ENCODE measurements around the gene ABLIM1.
"Not testable (repeated sequence)": the region's sequence is repeated elsewhere in the genome, so short reads cannot be mapped to it uniquely, and the experiment has no call there.

Gene ABLIM1

GRCh38 chr10:114658175-114658574 is at the start of gene ABLIM1:
Gene ABLIM1, minus strand, starts transcription at chr10:114658275. Its CDS starts 75 bp downstream, at chr10:114658200.
- no peak within 1 kb of the TSS for H3K27ac ChIP-seq (ENCODE audit: low read depth, low read length)
- H3K4me1 ChIP-seq (ENCODE audit: control insufficient read depth in 1 of 2, insufficient read depth in 2 of 2, low read length in 2 of 2), result no peaks in the 10 kb centered on the region
- H3K36me3 ChIP-seq (ENCODE audit: control insufficient read depth in 1 of 2, insufficient read depth in 2 of 2, low read length in 2 of 2), result no peaks in the 10 kb centered on the region
- no peak within 1 kb of the TSS for H3K4me3 ChIP-seq (ENCODE audit: low read depth in 1 of 2, low read length in 2 of 2)
- H3K9me3 ChIP-seq (ENCODE audit: control insufficient read depth in 1 of 2, low read length in 2 of 2), result no peaks in the 10 kb centered on the region
- no peak within 1 kb of the TSS for H3K9ac ChIP-seq (ENCODE audit: low read depth in 1 of 2, low read length in 2 of 2)
- H3K27me3 ChIP-seq (ENCODE audit: control insufficient read depth in 1 of 2, insufficient read depth in 2 of 2, low read length in 2 of 2), result no peaks in the 10 kb centered on the region

DNA sequence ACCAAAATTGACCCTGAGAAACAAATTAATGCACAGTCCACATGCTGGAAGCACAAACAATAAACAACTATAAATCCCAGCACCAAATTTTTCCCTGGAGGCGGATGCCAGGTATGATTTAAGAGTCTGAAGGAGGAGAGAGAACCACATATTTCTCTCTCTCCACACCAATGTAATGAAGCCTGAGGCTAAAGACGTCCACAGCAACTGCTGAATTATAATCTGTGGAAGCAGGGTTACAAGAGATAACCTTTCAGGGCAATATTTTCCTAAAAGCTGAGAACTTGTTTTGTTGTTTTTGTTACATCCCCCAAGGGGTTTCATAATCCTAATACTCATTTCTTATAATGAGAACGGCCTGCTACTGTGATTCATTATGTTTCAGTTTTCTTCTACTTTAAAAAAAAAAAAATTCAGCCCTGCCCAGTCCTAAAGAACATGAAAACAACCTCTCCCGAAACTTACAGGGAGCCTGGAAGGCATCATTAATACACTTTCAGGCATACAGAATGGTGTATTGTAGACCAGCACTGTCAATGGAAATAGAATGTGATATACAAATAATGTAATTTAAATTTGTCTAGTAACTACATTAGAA is 48.5 kb upstream of the ABLIM1 start:
- Histone ChIP-seq H3K4me3 (ENCODE audit: low read depth in 1 of 2, low read length in 2 of 2) (no peak overlapping the region), H3K27ac (ENCODE audit: low read depth, low read length) (no peak overlapping the region), H3K9ac (ENCODE audit: low read depth in 1 of 2, low read length in 2 of 2) (no peak overlapping the region), H3K27me3 (ENCODE audit: control insufficient read depth in 1 of 2, insufficient read depth in 2 of 2, low read length in 2 of 2) (no peaks in the 10 kb centered on the region), H3K36me3 (ENCODE audit: control insufficient read depth in 1 of 2, insufficient read depth in 2 of 2, low read length in 2 of 2) (no peaks in the 10 kb centered on the region), H3K4me1 (ENCODE audit: control insufficient read depth in 1 of 2, insufficient read depth in 2 of 2, low read length in 2 of 2) (no peaks in the 10 kb centered on the region), H3K9me3 (ENCODE audit: control insufficient read depth in 1 of 2, low read length in 2 of 2) (no peaks in the 10 kb centered on the region)

- Histone ChIP-seq H3K4me3 (ENCODE audit: low read depth in 1 of 2, low read length in 2 of 2) (no peak overlapping the region), H3K9ac (ENCODE audit: low read depth in 1 of 2, low read length in 2 of 2) (no peak overlapping the region), H3K4me1 (ENCODE audit: control insufficient read depth in 1 of 2, insufficient read depth in 2 of 2, low read length in 2 of 2) (no peaks in the 10 kb centered on the region), H3K36me3 (ENCODE audit: control insufficient read depth in 1 of 2, insufficient read depth in 2 of 2, low read length in 2 of 2) (no peaks in the 10 kb centered on the region), H3K27me3 (ENCODE audit: control insufficient read depth in 1 of 2, insufficient read depth in 2 of 2, low read length in 2 of 2) (no peaks in the 10 kb centered on the region), H3K9me3 (ENCODE audit: control insufficient read depth in 1 of 2, low read length in 2 of 2) (no peaks in the 10 kb centered on the region), H3K27ac (ENCODE audit: low read depth, low read length) (no peak overlapping the region)
Observed at GRCh38 chr10:114704679-114705078, 46.6 kb upstream of the ABLIM1 start.

DNA sequence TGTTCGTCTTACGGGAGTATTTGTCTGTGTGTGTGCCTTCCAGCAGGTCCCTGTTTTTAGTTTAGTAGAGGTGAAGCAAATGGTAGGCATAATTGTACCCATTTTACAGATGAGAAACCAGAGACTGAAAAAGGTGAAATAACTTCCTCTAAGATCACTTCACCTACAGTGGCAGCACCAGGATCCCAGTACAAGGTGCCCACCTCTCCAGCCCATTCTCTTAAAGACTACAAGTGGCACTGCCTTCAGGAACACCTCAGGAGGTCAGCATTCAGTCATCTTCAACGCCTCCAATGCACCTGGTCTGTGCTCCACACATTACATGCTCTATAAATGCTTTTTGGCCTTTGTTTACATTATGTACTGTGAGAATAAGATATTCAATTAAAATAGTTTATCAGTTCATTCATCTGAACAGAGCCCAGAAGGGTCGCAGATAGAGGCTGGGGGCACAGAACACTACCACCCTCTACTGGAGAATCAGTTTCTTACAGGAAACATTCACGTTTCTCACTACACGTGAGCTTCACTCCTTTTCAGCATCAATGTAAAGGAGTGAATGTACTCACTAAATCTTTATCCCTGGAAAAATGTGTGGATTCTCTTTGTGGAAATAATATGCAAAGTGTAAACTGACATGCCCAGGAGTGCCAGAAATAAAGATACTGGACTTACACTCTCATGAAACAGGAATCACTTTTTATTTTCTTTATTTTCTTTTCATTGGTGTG is 45.5 kb upstream of the ABLIM1 start:
- no peaks in the 10 kb centered on the region for H3K27me3 ChIP-seq (ENCODE audit: control insufficient read depth in 1 of 2, insufficient read depth in 2 of 2, low read length in 2 of 2)
- no peaks in the 10 kb centered on the region for H3K9me3 ChIP-seq (ENCODE audit: control insufficient read depth in 1 of 2, low read length in 2 of 2)
- H3K27ac ChIP-seq (ENCODE audit: low read depth, low read length), result no peak overlapping the region
- no peak overlapping the region for H3K9ac ChIP-seq (ENCODE audit: low read depth in 1 of 2, low read length in 2 of 2)
- H3K4me3 ChIP-seq (ENCODE audit: low read depth in 1 of 2, low read length in 2 of 2), result no peak overlapping the region
- no peaks in the 10 kb centered on the region for H3K4me1 ChIP-seq (ENCODE audit: control insufficient read depth in 1 of 2, insufficient read depth in 2 of 2, low read length in 2 of 2)
- H3K36me3 ChIP-seq (ENCODE audit: control insufficient read depth in 1 of 2, insufficient read depth in 2 of 2, low read length in 2 of 2), result no peaks in the 10 kb centered on the region

GRCh38 chr10:114698271-114699061 is 40.4 kb upstream of the ABLIM1 start:
- Histone ChIP-seq H3K9ac (ENCODE audit: low read depth in 1 of 2, low read length in 2 of 2) (no peak overlapping the region), H3K9me3 (ENCODE audit: control insufficient read depth in 1 of 2, low read length in 2 of 2) (no peaks in the 10 kb centered on the region), H3K4me3 (ENCODE audit: low read depth in 1 of 2, low read length in 2 of 2) (no peak overlapping the region), H3K27ac (ENCODE audit: low read depth, low read length) (no peak overlapping the region), H3K36me3 (ENCODE audit: control insufficient read depth in 1 of 2, insufficient read depth in 2 of 2, low read length in 2 of 2) (no peaks in the 10 kb centered on the region), H3K4me1 (ENCODE audit: control insufficient read depth in 1 of 2, insufficient read depth in 2 of 2, low read length in 2 of 2) (no peaks in the 10 kb centered on the region), H3K27me3 (ENCODE audit: control insufficient read depth in 1 of 2, insufficient read depth in 2 of 2, low read length in 2 of 2) (no peaks in the 10 kb centered on the region)

- Histone ChIP-seq H3K36me3 (ENCODE audit: control insufficient read depth in 1 of 2, insufficient read depth in 2 of 2, low read length in 2 of 2) (no peaks in the 10 kb centered on the region), H3K9me3 (ENCODE audit: control insufficient read depth in 1 of 2, low read length in 2 of 2) (no peaks in the 10 kb centered on the region), H3K4me1 (ENCODE audit: control insufficient read depth in 1 of 2, insufficient read depth in 2 of 2, low read length in 2 of 2) (no peaks in the 10 kb centered on the region), H3K27me3 (ENCODE audit: control insufficient read depth in 1 of 2, insufficient read depth in 2 of 2, low read length in 2 of 2) (no peaks in the 10 kb centered on the region), H3K27ac (ENCODE audit: low read depth, low read length) (no peak overlapping the region), H3K4me3 (ENCODE audit: low read depth in 1 of 2, low read length in 2 of 2) (no peak overlapping the region), H3K9ac (ENCODE audit: low read depth in 1 of 2, low read length in 2 of 2) (no peak overlapping the region)
Observed at GRCh38 chr10:114697061-114697598, 39.1 kb upstream of the ABLIM1 start.

- H3K27ac ChIP-seq (ENCODE audit: low read depth, low read length); H3K36me3 ChIP-seq (ENCODE audit: control insufficient read depth in 1 of 2, insufficient read depth in 2 of 2, low read length in 2 of 2); H3K9ac ChIP-seq (ENCODE audit: low read depth in 1 of 2, low read length in 2 of 2); H3K27me3 ChIP-seq (ENCODE audit: control insufficient read depth in 1 of 2, insufficient read depth in 2 of 2, low read length in 2 of 2); H3K4me3 ChIP-seq (ENCODE audit: low read depth in 1 of 2, low read length in 2 of 2); H3K9me3 ChIP-seq (ENCODE audit: control insufficient read depth in 1 of 2, low read length in 2 of 2); H3K4me1 ChIP-seq (ENCODE audit: control insufficient read depth in 1 of 2, insufficient read depth in 2 of 2, low read length in 2 of 2): not testable (repeated sequence)
Observed at GRCh38 chr10:114696301-114696700, 38.2 kb upstream of the ABLIM1 start.

DNA sequence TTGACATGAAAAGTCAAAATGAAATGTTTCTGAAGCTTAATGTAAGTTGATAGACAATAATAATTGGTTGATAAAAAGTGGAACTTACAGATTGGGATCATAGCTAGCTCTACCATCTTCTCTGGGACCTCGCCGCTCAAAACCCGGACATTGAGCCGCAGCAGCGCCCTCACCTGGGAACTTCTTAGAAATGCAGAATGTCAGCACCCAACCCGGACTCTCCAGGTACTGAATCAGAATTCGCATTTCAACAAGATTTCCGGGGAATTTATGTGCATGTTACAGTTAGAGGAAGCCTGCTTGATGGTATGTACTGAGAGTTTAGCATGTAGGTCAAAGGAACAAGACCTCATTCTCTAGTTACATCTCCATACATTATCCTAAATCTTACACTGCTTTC is 36.7 kb upstream of the ABLIM1 start:
- H3K27ac ChIP-seq (ENCODE audit: low read depth, low read length), result no peak overlapping the region
- no peaks in the 10 kb centered on the region for H3K27me3 ChIP-seq (ENCODE audit: control insufficient read depth in 1 of 2, insufficient read depth in 2 of 2, low read length in 2 of 2)
- H3K36me3 ChIP-seq (ENCODE audit: control insufficient read depth in 1 of 2, insufficient read depth in 2 of 2, low read length in 2 of 2), result no peaks in the 10 kb centered on the region
- H3K9me3 ChIP-seq (ENCODE audit: control insufficient read depth in 1 of 2, low read length in 2 of 2), result no peaks in the 10 kb centered on the region
- H3K4me1 ChIP-seq (ENCODE audit: control insufficient read depth in 1 of 2, insufficient read depth in 2 of 2, low read length in 2 of 2), result no peaks in the 10 kb centered on the region
- H3K4me3 ChIP-seq (ENCODE audit: low read depth in 1 of 2, low read length in 2 of 2), result no peak overlapping the region
- H3K9ac ChIP-seq (ENCODE audit: low read depth in 1 of 2, low read length in 2 of 2), result no peak overlapping the region

DNA sequence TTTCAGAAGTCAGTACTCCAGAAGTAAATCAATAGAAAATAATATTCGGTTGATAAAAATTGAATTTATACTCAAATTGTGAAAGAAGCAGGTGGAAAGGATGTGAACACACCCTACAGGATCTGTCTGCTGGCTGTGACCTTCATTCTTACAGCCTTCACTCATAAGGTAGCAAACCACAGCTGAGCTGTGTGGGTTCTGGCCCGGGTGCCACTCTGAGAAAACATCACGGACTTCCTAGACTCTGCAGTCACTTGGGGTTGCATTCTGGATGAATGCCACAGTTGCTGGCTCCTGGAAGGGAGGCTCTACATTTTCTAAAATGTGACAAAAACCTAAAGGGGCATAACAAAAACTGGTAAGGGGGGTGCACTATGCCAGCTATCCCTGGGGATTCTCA is 36.0 kb upstream of the ABLIM1 start:
- Histone ChIP-seq H3K4me1 (ENCODE audit: control insufficient read depth in 1 of 2, insufficient read depth in 2 of 2, low read length in 2 of 2) (no peaks in the 10 kb centered on the region), H3K36me3 (ENCODE audit: control insufficient read depth in 1 of 2, insufficient read depth in 2 of 2, low read length in 2 of 2) (no peaks in the 10 kb centered on the region), H3K4me3 (ENCODE audit: low read depth in 1 of 2, low read length in 2 of 2) (no peak overlapping the region), H3K9me3 (ENCODE audit: control insufficient read depth in 1 of 2, low read length in 2 of 2) (no peaks in the 10 kb centered on the region), H3K27me3 (ENCODE audit: control insufficient read depth in 1 of 2, insufficient read depth in 2 of 2, low read length in 2 of 2) (no peaks in the 10 kb centered on the region), H3K27ac (ENCODE audit: low read depth, low read length) (no peak overlapping the region), H3K9ac (ENCODE audit: low read depth in 1 of 2, low read length in 2 of 2) (no peak overlapping the region)

GRCh38 chr10:114691442-114691941 is 33.4 kb upstream of the ABLIM1 start:
- Histone ChIP-seq H3K27me3 (ENCODE audit: control insufficient read depth in 1 of 2, insufficient read depth in 2 of 2, low read length in 2 of 2) (no peaks in the 10 kb centered on the region), H3K36me3 (ENCODE audit: control insufficient read depth in 1 of 2, insufficient read depth in 2 of 2, low read length in 2 of 2) (no peaks in the 10 kb centered on the region), H3K4me3 (ENCODE audit: low read depth in 1 of 2, low read length in 2 of 2) (no peak overlapping the region), H3K27ac (ENCODE audit: low read depth, low read length) (no peak overlapping the region), H3K4me1 (ENCODE audit: control insufficient read depth in 1 of 2, insufficient read depth in 2 of 2, low read length in 2 of 2) (no peaks in the 10 kb centered on the region), H3K9ac (ENCODE audit: low read depth in 1 of 2, low read length in 2 of 2) (no peak overlapping the region), H3K9me3 (ENCODE audit: control insufficient read depth in 1 of 2, low read length in 2 of 2) (no peaks in the 10 kb centered on the region)
